H9 (cell line): ENCODE results near the gene GPR42. TPM values are rescaled to one million over a fixed set of nuclear protein-coding genes. Genes with fewer than 3 reads are reported as not detected.

ENCODE experiments used
- DNase-seq: peaks from one replicate; pipeline ENCODE4 v3.0.0-alpha.2; 2017
- H2AFZ ChIP-seq: one replicate; pipeline ENCODE4 v1.6.1; 2013; ENCODE audit warnings: mild to moderate bottlenecking, low read length, control low read depth, moderate library complexity
- H2AK5ac ChIP-seq: 2 replicates; pipeline ENCODE4 v1.6.1; 2013; ENCODE audit warnings: low read length, control low read depth, mixed read lengths; ENCODE audit not compliant: insufficient read length
- H2BK120ac ChIP-seq: one replicate; pipeline ENCODE4 v1.6.1; 2013; ENCODE audit warnings: low read depth, mild to moderate bottlenecking, low read length, control low read depth, inconsistent platforms; ENCODE audit not compliant: poor library complexity, severe bottlenecking
- H2BK12ac ChIP-seq: 2 replicates; pipeline ENCODE4 v1.6.1; 2013; ENCODE audit warnings: low read length, control low read depth, mixed read lengths, low read depth; ENCODE audit not compliant: insufficient read length
- H2BK15ac ChIP-seq: 2 replicates; pipeline ENCODE4 v1.6.1; 2013; ENCODE audit warnings: low read depth, low read length, control low read depth
- H2BK20ac ChIP-seq: one replicate; pipeline ENCODE4 v1.6.1; 2013; ENCODE audit warnings: low read depth, mild to moderate bottlenecking, low read length, control low read depth, inconsistent platforms; ENCODE audit not compliant: poor library complexity, severe bottlenecking
- H2BK5ac ChIP-seq: 2 replicates; pipeline ENCODE4 v1.6.1; 2013; ENCODE audit warnings: low read length, control low read depth, mixed read lengths; ENCODE audit not compliant: insufficient read length
- H3K14ac ChIP-seq: 2 replicates; pipeline ENCODE4 v1.6.1; 2013; ENCODE audit warnings: low read length, control low read depth; ENCODE audit not compliant: insufficient read depth
- H3K18ac ChIP-seq: 2 replicates; pipeline ENCODE4 v1.6.1; 2013; ENCODE audit warnings: low read depth, mild to moderate bottlenecking, mixed read lengths, low read length, control low read depth; ENCODE audit not compliant: insufficient read length
- H3K23ac ChIP-seq: 2 replicates; pipeline ENCODE4 v1.6.1; 2013; ENCODE audit warnings: low read length, control low read depth, mixed read lengths, low read depth; ENCODE audit not compliant: insufficient read length
- H3K23me2 ChIP-seq: 2 replicates; pipeline ENCODE4 v1.6.1; 2013; ENCODE audit warnings: low read depth, mild to moderate bottlenecking, mixed read lengths, low read length, control low read depth; ENCODE audit not compliant: insufficient read length, poor library complexity, severe bottlenecking
- H3K27ac ChIP-seq: 2 replicates; pipeline ENCODE4 v1.5.1; 2013; ENCODE audit warnings: low read length, control low read depth, mixed read lengths, low read depth; ENCODE audit not compliant: insufficient read length
- H3K27me3 ChIP-seq: 2 replicates; pipeline ENCODE4 v1.6.1; 2013; ENCODE audit warnings: low read length, control low read depth, inconsistent platforms; ENCODE audit not compliant: insufficient read depth
- H3K4ac ChIP-seq: 2 replicates; pipeline ENCODE4 v1.6.1; 2013; ENCODE audit warnings: low read depth, mild to moderate bottlenecking, control low read depth, inconsistent platforms, low read length, moderate library complexity
- H3K4me1 ChIP-seq: 2 replicates; pipeline ENCODE4 v1.6.1; 2013; ENCODE audit warnings: low read length, control low read depth, inconsistent platforms; ENCODE audit not compliant: insufficient read depth
- H3K4me2 ChIP-seq: 2 replicates; pipeline ENCODE4 v1.6.1; 2013; ENCODE audit warnings: low read length, control low read depth, mixed read lengths; ENCODE audit not compliant: insufficient read length, insufficient read depth
- H3K56ac ChIP-seq: 2 replicates; pipeline ENCODE4 v1.6.1; 2013; ENCODE audit warnings: low read depth, mild to moderate bottlenecking, mixed read lengths, low read length, control low read depth; ENCODE audit not compliant: insufficient read length
- H3K79me1 ChIP-seq: 2 replicates; pipeline ENCODE4 v1.6.1; 2013; ENCODE audit warnings: low read depth, mild to moderate bottlenecking, moderate library complexity, low read length, control low read depth, inconsistent platforms; ENCODE audit not compliant: insufficient read depth, poor library complexity, severe bottlenecking
- H3K79me2 ChIP-seq: 2 replicates; pipeline ENCODE4 v1.6.1; 2013; ENCODE audit warnings: low read length, control low read depth, inconsistent platforms; ENCODE audit not compliant: insufficient read depth
- H3K9ac ChIP-seq: 2 replicates; pipeline ENCODE4 v1.6.1; 2013; ENCODE audit warnings: low read length, control low read depth, mixed read lengths; ENCODE audit not compliant: insufficient read length; ENCODE audit errors: extremely low read depth
- H3K9me3 ChIP-seq: one replicate; pipeline ENCODE4 v1.6.1; 2013; ENCODE audit warnings: low read depth, low read length, inconsistent platforms; ENCODE audit not compliant: control insufficient read depth
- H3T11ph ChIP-seq: one replicate; pipeline ENCODE4 v1.6.1; 2013; ENCODE audit warnings: mild to moderate bottlenecking, low read length, control low read depth, inconsistent platforms
- H4K20me1 ChIP-seq: one replicate; pipeline ENCODE4 v1.6.1; 2013; ENCODE audit not compliant: control insufficient read depth, insufficient read length, insufficient read depth
- H4K5ac ChIP-seq: 2 replicates; pipeline ENCODE4 v1.6.1; 2013; ENCODE audit warnings: low read depth, mild to moderate bottlenecking, mixed read lengths, low read length, control low read depth; ENCODE audit not compliant: insufficient read length
- H4K8ac ChIP-seq: replicated peaks from 2 replicates; pipeline ENCODE4 v1.6.1; 2013; ENCODE audit warnings: low read length, control low read depth, mixed read lengths, low read depth; ENCODE audit not compliant: insufficient read length
- H4K91ac ChIP-seq: 2 replicates; pipeline ENCODE4 v1.6.1; 2013; ENCODE audit warnings: low read depth, mild to moderate bottlenecking, moderate library complexity, mixed read lengths, low read length, control low read depth; ENCODE audit not compliant: insufficient read length
- H3K27ac Mint-ChIP-seq, 3 experiments: 2 replicates in 2 of 3; 3 replicates in 1 of 3; pipeline ENCODE4 v1.8.0; 2020 to 2021; ENCODE audit warnings: mixed read lengths in 3 of 3, mild to moderate bottlenecking in 1 of 3, moderate library complexity in 1 of 3
- H3K27me3 Mint-ChIP-seq: 2 replicates; pipeline ENCODE4 v1.8.0; 2021; ENCODE audit warnings: low read depth, mild to moderate bottlenecking, moderate library complexity, mixed read lengths
- H3K36me3 Mint-ChIP-seq, 3 experiments: 2 replicates in 2 of 3; 3 replicates in 1 of 3; pipeline ENCODE4 v1.8.0; 2020 to 2021; ENCODE audit warnings: low read depth in 3 of 3, mixed read lengths in 3 of 3; ENCODE audit not compliant: insufficient read depth in 1 of 3
- H3K4me1 Mint-ChIP-seq, 2 experiments: 2 replicates each; pipeline ENCODE4 v1.8.0; 2020; ENCODE audit warnings: mixed read lengths in 2 of 2
- H3K4me3 Mint-ChIP-seq, 2 experiments: 2 replicates in 1 of 2; 3 replicates in 1 of 2; pipeline ENCODE4 v1.8.0; 2020 to 2021; ENCODE audit warnings: mild to moderate bottlenecking in 2 of 2, mixed read lengths in 2 of 2, moderate library complexity in 1 of 2
- H3K9me3 Mint-ChIP-seq, 2 experiments: 2 replicates in 1 of 2; 3 replicates in 1 of 2; pipeline ENCODE4 v1.8.0; 2020; ENCODE audit warnings: mild to moderate bottlenecking in 2 of 2, mixed read lengths in 2 of 2, moderate library complexity in 1 of 2
- CTCF ChIP-seq: fragments of 200-600 bp; sonication (generic); conservative IDR thresholded peaks from 3 replicates; pipeline ENCODE4 v1.8.0; 2021; ENCODE audit warnings: antibody characterized with exemption, mild to moderate bottlenecking
- WGBS: extraction: QIAGEN DNeasy Blood & Tissue Kit; methylation state at CpG from one replicate; pipeline ENCODE4 v1.1.7; 2013; ENCODE audit warnings: missing lambda C conversion rate, low lambda C conversion rate, mixed read lengths; ENCODE audit not compliant: insufficient read length; ENCODE audit errors: extremely low coverage; 5-methylcytosine and 5-hydroxymethylcytosine counted together
- total RNA-seq: library from RNA; stranded (reverse); gene quantifications from 2 replicates; pipeline ENCODE4 v1.2.1, GENCODE V29; 2021

Gene GPR42
- total RNA-seq, 1 experiment from 2014 or later = not detected

- no peak for DNase-seq
- Histone ChIP-seq H3T11ph (no peak overlapping the region), H4K5ac (no peak overlapping the region), H4K20me1 (no peaks in the 10 kb centered on the region), H2BK20ac (no peak overlapping the region), H4K8ac (no peak overlapping the region), H2BK15ac (no peak overlapping the region), H2AFZ (no peak overlapping the region), H4K91ac (no peak overlapping the region), H3K79me1 (no peaks in the 10 kb centered on the region), H3K4me1 (0 out of 2 replicates have a peak, but pooled peaks cover 2% of the 10 kb centered on the region), H3K23me2 (no peaks in the 10 kb centered on the region), H3K23ac (no peak overlapping the region), H3K56ac (no peak overlapping the region), H2AK5ac (no peak overlapping the region), H2BK12ac (no peak overlapping the region), H3K27me3 (no peaks in the 10 kb centered on the region), H3K9me3 (peaks cover 20% of the 10 kb centered on the region), H2BK120ac (no peak overlapping the region), H3K27ac (no peak overlapping the region), H3K18ac (no peak overlapping the region), H3K79me2 (no peaks in the 10 kb centered on the region), H3K9ac (no peak overlapping the region), H3K14ac (no peak overlapping the region), H3K4ac (no peak overlapping the region), H2BK5ac (no peak overlapping the region), H3K4me2 (no peak overlapping the region)
- Mint-ChIP-seq H3K36me3 (peaks cover 3 to 9% (median 5%) of the 10 kb centered on the region in 3 experiments; a peak in 6 of 7 replicates), H3K27me3 (peaks cover 39% of the 10 kb centered on the region), H3K9me3 (peaks cover 45 to 47% of the 10 kb centered on the region in 2 experiments), H3K4me1 (peaks cover 13% of the 10 kb centered on the region in 2 experiments), H3K4me3 (no peak overlapping the region), H3K27ac (no peak overlapping the region; a peak in 1 of 7 replicates)
- no peak for TF ChIP-seq CTCF
- no CpG with 5 or more reads among the region's 3 CpGs for WGBS
Measured at GRCh38 chr19:35381318-35381717, 10.4 kb downstream of the GPR42 start.
